ENCODE results near the gene OR52D1. TPM values are rescaled to one million over a fixed set of nuclear protein-coding genes. Genes with fewer than 3 reads are reported as not detected.

Gene OR52D1
- total RNA-seq, 4 donors from 2014 or later, result not detected

DNA sequence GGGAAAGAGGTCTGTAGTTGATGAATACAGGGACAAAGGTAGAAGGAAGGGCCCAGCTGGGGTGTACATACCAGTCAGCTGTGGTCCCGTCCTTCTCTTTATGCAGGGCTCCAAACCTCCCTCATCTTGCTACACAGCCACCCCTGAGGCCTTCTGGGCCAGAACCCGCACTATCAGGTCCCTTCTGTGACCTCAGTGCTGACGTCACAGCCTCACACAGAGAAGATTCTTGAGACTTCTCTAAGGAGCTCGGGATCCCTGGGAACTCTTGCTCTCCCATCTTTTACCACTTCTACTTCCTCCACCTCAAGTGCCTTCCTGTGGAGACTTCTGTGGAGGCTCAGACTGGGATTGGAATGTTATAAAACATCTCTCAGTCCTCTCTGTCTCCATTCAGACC, 21.3 kb downstream of the OR52D1 start, which contains the start of gene UBQLN3:
TSS of gene UBQLN3 (minus strand) at position 155 of the 400 bp plus-strand sequence. CDS start 399 bp downstream, outside the sequence.
- H3K9me3 ChIP-seq, result no peaks in the 10 kb centered on the region
- no peaks in the 10 kb centered on the region for H3K4me1 ChIP-seq
- H3K36me3 ChIP-seq, result no peaks in the 10 kb centered on the region
- TF ChIP-seq POLR2A (IDR thresholded peaks at IDR 0.05), result no peak
- TF ChIP-seq, protein P1, sequence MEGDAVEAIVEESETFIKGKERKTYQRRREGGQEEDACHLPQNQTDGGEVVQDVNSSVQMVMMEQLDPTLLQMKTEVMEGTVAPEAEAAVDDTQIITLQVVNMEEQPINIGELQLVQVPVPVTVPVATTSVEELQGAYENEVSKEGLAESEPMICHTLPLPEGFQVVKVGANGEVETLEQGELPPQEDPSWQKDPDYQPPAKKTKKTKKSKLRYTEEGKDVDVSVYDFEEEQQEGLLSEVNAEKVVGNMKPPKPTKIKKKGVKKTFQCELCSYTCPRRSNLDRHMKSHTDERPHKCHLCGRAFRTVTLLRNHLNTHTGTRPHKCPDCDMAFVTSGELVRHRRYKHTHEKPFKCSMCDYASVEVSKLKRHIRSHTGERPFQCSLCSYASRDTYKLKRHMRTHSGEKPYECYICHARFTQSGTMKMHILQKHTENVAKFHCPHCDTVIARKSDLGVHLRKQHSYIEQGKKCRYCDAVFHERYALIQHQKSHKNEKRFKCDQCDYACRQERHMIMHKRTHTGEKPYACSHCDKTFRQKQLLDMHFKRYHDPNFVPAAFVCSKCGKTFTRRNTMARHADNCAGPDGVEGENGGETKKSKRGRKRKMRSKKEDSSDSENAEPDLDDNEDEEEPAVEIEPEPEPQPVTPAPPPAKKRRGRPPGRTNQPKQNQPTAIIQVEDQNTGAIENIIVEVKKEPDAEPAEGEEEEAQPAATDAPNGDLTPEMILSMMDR (IDR thresholded peaks at IDR 0.05 in 4 of 5, conservative IDR thresholded peaks at IDR 0.05 in 1 of 5), result no peak
- DNase-seq, result no peak
- no peak within 1 kb of the TSS for H3K4me3 ChIP-seq
- H3K27me3 ChIP-seq, result no peaks in the 10 kb centered on the region
- intact Hi-C loops (cut with DNase I; ENCODE audit: low total_unique reads), result no loop called here
- in situ Hi-C loops (cut with MboI; ENCODE audit: low sequenced_read_pairs in 4 of 4), result no loop called here
- no peak for ATAC-seq
- H3K27ac ChIP-seq, result no peak within 1 kb of the TSS

DNA sequence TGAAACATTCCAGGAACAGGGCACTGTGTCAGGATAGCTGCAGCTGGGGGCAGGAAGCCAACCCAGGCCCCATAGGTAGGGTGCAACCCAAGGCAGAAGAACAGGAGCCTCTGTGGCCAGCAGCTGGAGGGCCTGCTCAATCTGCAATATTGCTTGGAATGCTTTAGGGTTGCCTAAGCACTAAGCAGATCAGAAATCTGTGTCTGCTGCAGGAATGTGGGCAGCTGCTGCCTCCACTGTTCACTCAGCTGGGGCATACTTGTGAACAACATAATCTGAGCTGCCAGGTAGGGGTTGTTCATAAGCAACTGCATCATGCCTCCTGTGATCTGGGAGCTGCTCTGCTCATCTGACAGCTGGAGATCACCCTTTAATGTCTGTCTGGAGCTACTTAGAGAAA, 26.4 kb downstream of the OR52D1 start:
- Histone ChIP-seq H3K36me3 (no peaks in the 10 kb centered on the region), H3K4me3 (no peak overlapping the region), H3K27me3 (no peaks in the 10 kb centered on the region), H3K4me1 (no peaks in the 10 kb centered on the region), H3K27ac (no peak overlapping the region), H3K9me3 (no peaks in the 10 kb centered on the region)
- ATAC-seq (no peak), DNase-seq (no peak)
- in situ Hi-C loops (cut with MboI; ENCODE audit: low sequenced_read_pairs in 4 of 4) (no loop called here), intact Hi-C loops (cut with DNase I; ENCODE audit: low total_unique reads) (no loop called here)
- TF ChIP-seq, protein P1 (IDR thresholded peaks at IDR 0.05 in 4 of 5, conservative IDR thresholded peaks at IDR 0.05 in 1 of 5), result no peak
- no peak for TF ChIP-seq POLR2A (IDR thresholded peaks at IDR 0.05)

DNA sequence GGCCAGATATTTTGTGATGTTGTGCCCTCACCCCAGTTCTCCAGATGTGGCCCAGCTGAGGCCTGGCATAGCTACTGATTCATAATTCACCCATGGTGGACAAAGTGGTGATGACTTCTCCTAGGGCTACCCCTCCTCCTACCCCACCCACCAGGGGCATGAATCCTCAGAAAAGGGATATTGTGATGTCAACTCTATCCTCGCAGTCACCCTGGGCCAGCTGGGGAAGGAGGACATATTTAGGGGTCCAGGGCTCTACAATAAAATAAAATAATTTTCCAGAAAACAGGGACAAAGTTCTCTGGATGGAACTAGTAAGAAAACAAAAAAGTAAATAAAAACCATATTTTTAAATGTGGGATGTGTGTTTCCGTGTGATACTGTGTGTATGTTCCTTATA, 28.1 kb downstream of the OR52D1 start, which contains the start of gene UBQLNL:
TSS of gene UBQLNL (minus strand) at position 101 of the 400 bp plus-strand sequence. CDS start 258 bp downstream, outside the sequence.
- H3K9me3 ChIP-seq, result no peaks in the 10 kb centered on the region
- H3K4me3 ChIP-seq, result no peak within 1 kb of the TSS
- TF ChIP-seq POLR2A (IDR thresholded peaks at IDR 0.05), result no peak
- TF ChIP-seq, protein P1 (IDR thresholded peaks at IDR 0.05 in 4 of 5, conservative IDR thresholded peaks at IDR 0.05 in 1 of 5), result no peak
- H3K4me1 ChIP-seq, result no peaks in the 10 kb centered on the region
- H3K36me3 ChIP-seq, result no peaks in the 10 kb centered on the region
- in situ Hi-C loops (cut with MboI; ENCODE audit: low sequenced_read_pairs in 4 of 4) (no loop called here), intact Hi-C loops (cut with DNase I; ENCODE audit: low total_unique reads) (no loop called here)
- no peaks in the 10 kb centered on the region for H3K27me3 ChIP-seq
- no peak within 1 kb of the TSS for H3K27ac ChIP-seq
- DNase-seq (no peak), ATAC-seq (no peak)

DNA sequence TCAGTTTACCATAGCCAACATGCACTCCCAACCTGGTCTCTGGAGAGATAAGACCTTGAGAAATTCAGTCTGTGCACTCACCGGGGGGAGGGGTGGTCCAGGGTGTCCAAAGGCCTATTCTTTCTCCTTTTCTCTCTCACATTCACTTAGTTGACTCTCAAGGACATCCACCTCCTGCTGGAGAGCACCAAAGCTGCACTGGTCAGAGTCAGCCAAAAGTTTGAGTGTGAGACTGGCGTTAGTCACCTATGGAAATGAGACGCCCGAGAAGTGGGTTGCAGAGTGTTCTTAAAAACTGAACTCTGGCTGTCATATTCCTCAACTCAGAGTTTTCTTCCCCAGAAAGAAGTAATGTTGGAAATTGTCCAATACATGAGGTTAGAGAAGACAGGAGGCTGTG, 33.1 kb downstream of the OR52D1 start:
- Histone ChIP-seq H3K4me1 (no peaks in the 10 kb centered on the region), H3K36me3 (no peaks in the 10 kb centered on the region), H3K4me3 (no peak overlapping the region), H3K9me3 (no peaks in the 10 kb centered on the region), H3K27ac (no peak overlapping the region), H3K27me3 (no peaks in the 10 kb centered on the region)
- in situ Hi-C loops (cut with MboI; ENCODE audit: low sequenced_read_pairs in 4 of 4) (no loop called here), intact Hi-C loops (cut with DNase I; ENCODE audit: low total_unique reads) (no loop called here)
- DNase-seq (no peak), ATAC-seq (no peak)
- TF ChIP-seq, protein P1 (IDR thresholded peaks at IDR 0.05 in 4 of 5, conservative IDR thresholded peaks at IDR 0.05 in 1 of 5), result no peak
- no peak for TF ChIP-seq POLR2A (IDR thresholded peaks at IDR 0.05)

DNA sequence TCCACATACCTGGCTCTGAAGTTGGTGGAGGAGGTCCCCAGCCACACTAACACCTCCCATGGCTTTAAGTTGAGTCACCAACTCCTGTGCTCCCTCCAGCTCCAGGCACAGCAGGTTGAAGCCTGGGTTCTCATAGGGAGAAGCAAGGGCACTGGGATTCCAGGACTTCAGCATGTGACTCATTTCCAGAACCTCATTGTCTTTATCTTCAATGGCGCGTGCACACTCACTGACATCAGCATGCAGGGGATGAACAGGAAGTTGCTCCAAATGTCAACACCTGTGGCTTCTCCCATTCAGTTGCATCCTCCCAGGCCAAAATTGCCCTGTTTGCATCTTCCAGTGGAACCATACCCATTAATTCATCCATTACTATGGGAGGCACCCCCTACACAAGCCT, 33.8 kb downstream of the OR52D1 start:
- DNase-seq (no peak), ATAC-seq (no peak)
- no peaks in the 10 kb centered on the region for H3K36me3 ChIP-seq
- H3K27ac ChIP-seq, result no peak overlapping the region
- no peak overlapping the region for H3K4me3 ChIP-seq
- no peaks in the 10 kb centered on the region for H3K4me1 ChIP-seq
- in situ Hi-C loops (cut with MboI; ENCODE audit: low sequenced_read_pairs in 4 of 4), result no loop called here
- intact Hi-C loops (cut with DNase I; ENCODE audit: low total_unique reads), result no loop called here
- no peak for TF ChIP-seq POLR2A (IDR thresholded peaks at IDR 0.05)
- TF ChIP-seq, protein P1 (IDR thresholded peaks at IDR 0.05 in 4 of 5, conservative IDR thresholded peaks at IDR 0.05 in 1 of 5), result no peak
- H3K27me3 ChIP-seq, result no peaks in the 10 kb centered on the region
- H3K9me3 ChIP-seq, result no peaks in the 10 kb centered on the region
